HL-60 (cell line): ENCODE data around the gene ST6GALNAC4.
A peak's percentile ranks its signal among the peaks of the same experiment; 100 is the strongest.

Source experiments
- DNase-seq, 2 experiments: peaks; one replicate each; pipeline ENCODE4 v3.0.0-alpha.2; 2010 to 2020; ENCODE audit warnings: low read depth in 1 of 2, low spot score in 1 of 2
- H3K27ac ChIP-seq: fragments of 250-450 bp; sonication (Bioruptor Pico); replicated peaks from 2 replicates; pipeline ENCODE4 v1.5.1; 2020; ENCODE audit warnings: mild to moderate bottlenecking, moderate library complexity
- H3K27me3 ChIP-seq: fragments of 250-450 bp; sonication (Bioruptor Pico); 2 replicates; pipeline ENCODE4 v1.5.1; 2021; ENCODE audit warnings: mild to moderate bottlenecking, moderate library complexity; ENCODE audit not compliant: insufficient read depth, poor library complexity, severe bottlenecking
- H3K4me3 ChIP-seq: replicated peaks from 2 replicates; pipeline ENCODE4 v1.5.1; 2011; ENCODE audit warnings: mild to moderate bottlenecking, control low read depth, low read length; ENCODE audit not compliant: insufficient read depth
- CTCF ChIP-seq: IDR thresholded peaks from one replicate; pipeline ENCODE4 v1.5.1; 2011; ENCODE audit warnings: low read length, control low read depth, inconsistent platforms; ENCODE audit not compliant: insufficient read depth
- GABPA ChIP-seq: IDR thresholded peaks from 2 replicates; pipeline ENCODE4 v1.6.1; 2012; ENCODE audit warnings: low read depth
- POLR2AphosphoS5 ChIP-seq: IDR thresholded peaks from 2 replicates; pipeline ENCODE4 v1.6.1; 2012; ENCODE audit warnings: low read depth
- REST ChIP-seq: IDR thresholded peaks from 2 replicates; pipeline ENCODE4 v1.6.1; 2012; ENCODE audit warnings: low read depth; ENCODE audit not compliant: insufficient replicate concordance
- SPI1 ChIP-seq: IDR thresholded peaks from 2 replicates; pipeline ENCODE4 v1.6.1; 2012; ENCODE audit warnings: low read depth, mild to moderate bottlenecking, borderline replicate concordance

The ST6GALNAC4 gene

GRCh38 chr9:127869310-127870152 is 47.3 kb downstream of the ST6GALNAC4 start:
- H3K4me3 ChIP-seq = no peak overlapping the region
- peak; percentile 65 to 89 for DNase-seq
- no peaks in the 10 kb centered on the region for H3K27me3 ChIP-seq
- peak; percentile 81 for TF ChIP-seq CTCF
- no peak for TF ChIP-seq REST
- no peak for TF ChIP-seq SPI1
- H3K27ac ChIP-seq = no peak overlapping the region

GRCh38 chr9:127868278-127868902 is 48.5 kb downstream of the ST6GALNAC4 start:
- TF ChIP-seq REST (no peak), GABPA (no peak), POLR2AphosphoS5 (no peak), CTCF (no peak), SPI1 (no peak)
- Histone ChIP-seq H3K4me3 (no peak overlapping the region), H3K27ac (no peak overlapping the region), H3K27me3 (no peaks in the 10 kb centered on the region)
- DNase-seq = no peak

- Histone ChIP-seq H3K27me3 (no peaks in the 10 kb centered on the region), H3K4me3 (no peak overlapping the region), H3K27ac (no peak overlapping the region; the same call in 1 of the 2 replicates)
- TF ChIP-seq REST (no peak), GABPA (no peak), CTCF (no peak), POLR2AphosphoS5 (no peak), SPI1 (no peak)
- DNase-seq = no peak
Observed at GRCh38 chr9:127867356-127868277, 49.2 kb downstream of the ST6GALNAC4 start.
